GM21360 (cell line): ENCODE data around the gene USP34.
"Not testable (repeated sequence)": the region's sequence is repeated elsewhere in the genome, so short reads cannot be mapped to it uniquely, and the experiment has no call there.

Experiments used
- ATAC-seq: cut with Tn5 transposase; IDR thresholded peaks from one replicate; pipeline ENCODE4 v1.9.1; 2021; ENCODE audit warnings: mild to moderate bottlenecking, moderate library complexity; ENCODE audit not compliant: unreplicated experiment

Gene USP34

DNA sequence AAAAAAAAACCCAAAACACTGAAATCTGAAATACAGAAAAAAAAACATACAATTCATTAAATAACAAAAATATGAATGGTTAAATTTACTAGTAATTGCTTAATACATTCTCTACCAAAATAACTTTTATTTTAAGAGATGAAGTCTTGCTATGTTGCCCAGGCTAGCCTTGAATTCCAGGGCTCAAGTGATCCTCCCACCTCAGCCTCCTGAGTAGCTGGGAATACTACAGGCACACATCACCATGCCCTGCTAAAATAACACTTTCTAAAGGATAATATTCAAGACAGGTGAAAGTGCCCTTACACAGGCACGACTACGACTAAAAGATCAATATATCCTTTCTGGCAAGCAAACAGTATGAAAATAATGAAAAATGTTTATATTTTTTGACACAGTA lies 9.5 kb downstream of the USP34 start:
- no peak for ATAC-seq

GRCh38 chr2:61460163-61460562 lies 10.7 kb downstream of the USP34 start:
- ATAC-seq = no peak

DNA sequence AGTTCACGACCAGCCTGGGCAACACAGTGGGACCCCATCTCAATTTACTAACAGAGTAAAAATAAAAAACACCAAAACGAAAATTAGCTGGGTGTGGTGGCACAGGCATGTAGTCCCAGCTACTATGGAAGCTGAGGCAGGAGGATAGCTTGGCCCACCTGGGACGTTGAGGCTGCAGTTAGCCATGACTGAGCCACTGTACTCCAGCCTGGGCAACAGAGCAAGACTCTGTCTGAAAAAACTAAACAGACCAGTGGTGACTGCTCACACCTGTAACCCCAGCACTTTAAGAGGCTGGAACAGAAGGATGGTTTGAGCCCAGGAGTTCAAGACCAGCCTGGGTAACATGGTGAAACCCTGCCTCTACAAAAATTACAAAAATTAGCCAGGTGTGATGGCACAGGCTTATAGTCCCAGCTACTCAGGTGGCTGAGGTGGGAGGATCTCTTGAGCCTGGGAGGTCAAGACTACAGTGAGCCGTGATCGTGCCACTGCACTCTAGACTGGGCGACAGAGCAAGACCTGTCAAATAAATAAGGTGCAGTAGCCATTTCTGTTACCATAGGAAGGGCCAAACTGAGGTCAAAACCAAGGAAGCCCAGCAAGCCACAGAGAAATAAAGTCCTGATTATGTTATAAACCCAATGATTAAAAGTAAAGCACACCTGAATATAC lies 14.0 kb downstream of the USP34 start:
- no peak for ATAC-seq

GRCh38 chr2:61456070-61456745 lies 14.7 kb downstream of the USP34 start:
- ATAC-seq = no peak

DNA sequence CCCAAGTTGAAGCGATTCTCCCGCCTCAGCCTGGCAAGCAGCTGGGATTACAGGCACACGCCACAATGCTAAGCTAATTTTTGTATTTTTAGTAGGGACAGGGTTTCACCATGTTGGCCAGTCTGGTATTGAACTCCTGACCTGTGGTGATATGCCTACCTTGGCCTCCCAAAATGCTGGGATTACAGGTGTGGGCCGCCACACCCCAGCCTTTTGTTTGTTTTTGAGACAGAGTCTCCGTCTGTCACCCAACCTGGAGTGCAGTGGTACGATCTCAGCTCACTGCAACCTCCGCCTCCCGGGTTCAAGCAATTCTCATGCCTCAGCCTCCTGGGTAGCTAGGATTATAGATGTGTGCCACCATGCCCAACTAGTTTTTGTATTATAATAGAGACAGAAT lies 15.9 kb downstream of the USP34 start:
- ATAC-seq = not testable (repeated sequence)

DNA sequence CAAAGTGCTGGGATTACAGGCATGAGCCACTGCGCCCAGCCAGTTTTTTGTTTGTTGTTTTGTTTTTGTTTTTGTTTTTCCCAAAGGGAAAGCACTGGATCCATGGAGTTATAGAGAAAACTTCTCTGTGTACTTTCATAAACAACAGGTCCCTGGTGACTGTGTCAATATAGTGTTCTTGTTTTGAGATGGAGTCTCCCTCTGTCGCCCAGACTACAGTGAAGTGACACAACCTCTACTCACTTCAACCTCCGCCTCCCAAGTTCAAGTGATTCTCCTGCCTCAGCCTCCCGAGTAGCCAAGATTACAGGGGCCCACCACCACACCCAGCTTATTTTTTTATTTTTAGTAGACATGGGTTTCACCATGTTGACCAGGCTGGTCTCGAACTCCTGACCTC lies 16.5 kb downstream of the USP34 start:
- no peak for ATAC-seq

DNA sequence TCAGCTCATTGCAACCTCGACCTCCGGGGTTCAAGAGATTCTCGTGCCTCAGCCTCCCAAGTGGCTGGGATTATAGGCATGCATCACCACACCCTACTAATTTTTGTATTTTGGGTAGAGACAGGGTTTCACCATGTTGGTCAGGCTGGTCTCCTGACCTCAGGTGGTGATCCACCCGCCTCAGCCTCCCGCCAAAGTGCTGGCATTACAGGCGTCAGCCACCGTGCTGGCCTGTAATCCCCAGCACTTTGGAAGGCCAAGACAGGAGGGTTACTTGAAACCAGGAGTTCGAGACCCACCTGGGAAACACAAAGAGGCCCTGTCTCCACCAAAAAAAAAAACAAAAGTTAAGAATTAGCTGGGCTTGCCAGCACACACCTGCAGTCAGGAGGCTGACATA lies 18.5 kb downstream of the USP34 start:
- no peak for ATAC-seq

- ATAC-seq = no peak
These were observed 19.7 kb downstream of the USP34 start for GRCh38 chr2:61451178-61451577.

GRCh38 chr2:61450144-61450543 lies 20.7 kb downstream of the USP34 start:
- ATAC-seq = no peak

- ATAC-seq = no peak
These were observed 22.7 kb downstream of the USP34 start for GRCh38 chr2:61448229-61448628.

DNA sequence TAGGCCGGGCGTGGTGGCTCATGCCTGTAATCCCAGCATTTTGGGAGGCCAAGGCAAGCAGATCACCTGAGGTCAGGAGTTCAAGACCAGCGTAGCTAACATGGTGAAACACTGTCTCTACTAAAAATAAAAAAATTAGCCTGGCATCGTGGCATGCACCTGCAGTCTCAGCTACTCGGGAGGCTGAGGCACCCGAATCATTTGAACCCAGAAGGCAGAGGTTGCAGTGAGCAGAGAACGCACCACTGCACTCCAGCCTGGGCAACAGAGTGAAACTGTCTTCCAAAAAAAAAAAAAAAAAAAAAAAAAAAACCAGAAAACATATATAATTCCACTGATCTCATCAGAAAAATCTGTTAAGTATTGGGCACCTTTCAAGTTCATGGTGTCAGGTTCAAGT lies 23.9 kb downstream of the USP34 start:
- ATAC-seq = not testable (repeated sequence)

- peak; percentile 91 for ATAC-seq
These were observed 27.4 kb downstream of the USP34 start for GRCh38 chr2:61443342-61444041.

DNA sequence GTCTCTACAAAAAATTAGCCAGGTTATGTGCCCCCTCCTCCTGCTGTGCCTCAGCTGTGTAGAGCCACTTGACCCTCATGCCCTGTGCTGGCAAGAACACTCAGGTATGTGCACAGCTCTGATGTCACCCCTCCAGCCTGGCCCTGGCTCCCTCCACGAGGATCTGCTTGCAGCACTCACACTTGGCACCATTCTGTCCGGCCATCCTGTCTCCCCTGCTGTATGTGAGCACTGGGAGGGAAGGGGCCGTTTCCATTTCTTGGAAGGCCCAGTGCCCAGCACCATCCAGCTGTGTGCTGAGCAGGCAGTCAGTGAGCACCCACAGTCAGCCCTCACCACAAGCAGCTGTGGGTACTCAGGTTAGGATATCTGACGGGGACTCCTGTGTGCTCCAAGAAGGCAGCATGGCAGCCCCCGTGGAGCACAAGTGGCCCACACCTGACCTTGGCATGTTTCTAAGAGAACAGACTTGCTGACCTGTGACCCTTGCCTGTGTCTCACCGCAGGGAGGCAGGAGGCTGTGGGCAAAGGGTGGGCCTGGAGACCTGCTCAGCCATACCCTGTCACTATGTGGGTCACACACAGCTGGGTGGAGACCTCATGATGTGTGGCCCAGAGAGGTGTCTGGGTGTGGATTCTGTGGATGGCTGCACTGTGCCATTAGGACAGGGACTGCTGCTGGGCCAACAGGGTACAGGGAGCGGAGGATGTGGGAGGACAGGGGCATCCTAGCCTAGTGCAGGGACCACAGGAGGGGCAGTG lies 31.5 kb downstream of the USP34 start:
- ATAC-seq = no peak

DNA sequence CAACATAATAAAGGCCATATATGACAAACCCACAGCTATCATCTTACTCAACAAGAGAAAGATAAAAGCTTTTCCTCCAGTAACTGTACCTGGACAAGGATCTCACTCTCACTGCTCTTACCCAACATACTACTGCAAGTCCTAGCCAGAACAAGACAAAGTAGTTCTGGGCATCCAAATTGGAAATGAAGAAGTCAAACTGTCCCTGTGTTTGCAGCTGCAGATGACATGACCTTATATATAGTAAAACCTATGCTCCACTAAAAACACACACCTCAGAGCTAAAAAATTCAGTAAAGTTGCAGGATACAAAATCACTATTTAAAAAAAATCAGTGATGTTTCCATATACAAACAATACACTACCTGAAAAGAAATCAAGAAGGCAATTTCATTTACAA lies 32.2 kb downstream of the USP34 start:
- no peak for ATAC-seq

DNA sequence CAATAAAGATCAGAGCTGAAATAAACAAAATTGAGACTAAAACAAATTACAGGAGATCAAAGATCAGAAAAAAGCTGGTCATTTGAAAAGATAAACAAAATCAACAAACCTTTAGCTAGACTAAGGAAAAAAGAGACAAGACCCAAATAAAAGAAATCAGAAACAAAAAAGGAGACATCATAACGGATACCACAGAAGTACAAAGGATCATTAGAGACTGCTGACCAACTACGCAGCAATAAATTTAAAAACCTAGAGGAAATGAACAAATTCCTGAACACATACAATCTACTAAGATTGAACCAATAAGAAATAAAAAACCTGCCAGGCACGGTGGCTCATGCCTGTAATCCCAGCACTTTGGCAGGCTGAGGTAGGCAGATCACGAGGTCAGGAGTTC lies 33.7 kb downstream of the USP34 start:
- no peak for ATAC-seq

GRCh38 chr2:61436092-61436491 lies 34.8 kb downstream of the USP34 start:
- ATAC-seq = no peak

- no peak for ATAC-seq
These were observed 35.6 kb downstream of the USP34 start for GRCh38 chr2:61435291-61435690.

- ATAC-seq = no peak
These were observed 36.6 kb downstream of the USP34 start for GRCh38 chr2:61434314-61434713.

DNA sequence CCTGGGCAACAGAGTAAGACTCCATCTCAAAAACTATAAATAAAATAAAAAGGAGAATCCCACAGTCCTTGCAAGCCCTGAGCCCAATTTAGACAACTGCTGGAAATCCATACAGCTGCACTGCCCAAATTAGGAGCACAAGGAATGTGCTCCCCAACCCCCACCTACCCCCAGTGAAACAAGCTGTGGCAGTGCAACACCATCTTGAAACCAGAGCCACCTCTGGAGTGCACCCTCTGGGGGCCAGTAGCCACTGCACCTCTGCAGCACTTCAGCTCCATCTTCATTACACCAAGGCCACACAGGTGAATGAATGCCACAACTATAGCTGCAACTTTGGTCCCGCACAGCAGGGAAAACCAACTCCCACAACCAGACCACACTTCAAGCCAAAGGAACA lies 37.3 kb downstream of the USP34 start:
- ATAC-seq = no peak

- ATAC-seq = no peak
These were observed 37.9 kb downstream of the USP34 start for GRCh38 chr2:61432990-61433389.

- no peak for ATAC-seq
These were observed 39.5 kb downstream of the USP34 start for GRCh38 chr2:61431345-61431744.
